Putamen (tissue), 1 donor: ENCODE measurements around the gene WNK4.

Experiments
- DNase-seq: peaks from one replicate; pipeline ENCODE4 v3.0.0-alpha.2; 2016; ENCODE audit warnings: low spot score

Gene WNK4

DNA sequence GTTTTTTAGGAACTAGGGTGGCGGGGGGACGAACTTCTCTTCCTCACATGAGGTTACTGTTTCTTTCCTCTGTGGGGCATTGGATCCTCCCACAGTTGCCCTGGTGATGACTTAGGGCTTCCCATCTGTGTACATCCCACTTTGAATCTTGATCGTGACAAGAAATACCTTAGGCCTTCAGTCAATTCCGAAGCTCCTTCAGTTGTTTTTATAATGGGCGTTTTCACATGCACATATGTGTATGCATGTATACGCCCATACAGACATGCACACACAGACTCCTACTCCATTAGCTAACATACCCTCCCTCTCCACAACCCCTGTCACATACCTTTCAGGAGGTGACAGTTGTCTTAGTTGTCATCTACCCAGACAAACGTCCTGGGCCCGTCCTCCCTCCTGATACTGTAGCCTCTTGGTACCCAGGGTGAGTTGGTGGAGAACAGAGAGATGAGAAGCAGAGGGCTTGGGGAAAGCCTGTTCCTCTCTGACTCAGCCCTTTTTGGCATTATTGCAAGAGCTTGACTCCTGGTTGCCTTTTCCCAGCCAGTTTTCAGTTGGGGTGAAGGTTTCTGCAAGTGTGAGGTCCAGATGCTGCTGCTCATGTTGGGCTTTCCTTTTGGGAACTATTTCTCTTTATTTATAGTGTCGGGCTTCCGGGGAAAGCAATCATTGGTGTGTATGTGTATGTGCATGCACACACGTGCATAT, 61.7 kb downstream of the WNK4 start:
- DNase-seq = no peak

DNA sequence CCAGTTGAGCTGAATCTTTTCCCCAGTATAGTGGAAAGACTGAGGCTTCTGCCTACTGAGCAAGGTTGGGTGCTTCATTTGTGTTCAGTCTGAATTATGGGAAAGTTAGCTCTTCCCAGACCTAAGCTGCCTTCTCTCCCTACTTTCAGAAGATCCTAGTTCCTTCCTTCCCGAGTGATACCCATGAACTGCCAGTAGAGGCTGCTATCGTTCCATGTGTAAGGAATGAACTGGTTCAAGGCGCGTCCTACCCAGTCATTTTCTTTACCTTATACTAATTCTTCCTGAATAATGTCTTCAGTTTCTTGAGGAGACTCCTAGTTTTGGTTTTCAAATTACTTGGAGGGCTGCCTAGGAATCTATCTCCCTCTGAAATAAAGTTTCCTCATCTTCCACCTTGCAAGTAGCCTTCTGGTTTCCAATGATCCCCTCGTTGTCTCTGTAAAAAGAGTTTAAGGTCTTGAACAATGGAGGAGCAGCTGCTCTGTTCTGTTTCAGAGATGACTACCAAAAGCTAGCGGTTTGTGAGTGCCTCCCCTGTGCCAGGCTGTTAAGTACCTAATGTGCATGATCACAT, 63.0 kb downstream of the WNK4 start:
- DNase-seq = peak; percentile 38

DNA sequence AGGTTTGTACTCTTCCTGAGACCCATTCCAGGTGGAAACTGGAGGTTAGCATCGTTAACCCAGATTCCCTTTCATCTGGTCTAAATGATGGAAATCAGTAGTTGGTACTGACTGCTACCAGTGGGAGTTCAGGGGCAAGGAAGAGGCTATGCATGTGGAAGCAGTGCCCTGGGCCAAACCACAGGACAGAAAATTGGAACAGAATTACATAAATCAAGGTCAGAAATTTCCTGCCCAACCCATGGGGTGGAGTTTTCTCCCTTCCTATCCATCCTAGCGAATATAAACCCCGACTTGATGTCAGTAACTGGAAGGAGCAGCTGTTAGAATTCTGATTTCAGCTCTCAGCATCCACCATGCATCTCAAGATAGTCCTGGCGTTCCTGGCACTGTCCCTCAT, 63.9 kb downstream of the WNK4 start, which contains the start of gene AOC2:
AOC2 (plus strand) TSS at position 310 of the 400 bp plus-strand sequence; CDS start at position 357, 47 bp downstream.
- no peak for DNase-seq

DNA sequence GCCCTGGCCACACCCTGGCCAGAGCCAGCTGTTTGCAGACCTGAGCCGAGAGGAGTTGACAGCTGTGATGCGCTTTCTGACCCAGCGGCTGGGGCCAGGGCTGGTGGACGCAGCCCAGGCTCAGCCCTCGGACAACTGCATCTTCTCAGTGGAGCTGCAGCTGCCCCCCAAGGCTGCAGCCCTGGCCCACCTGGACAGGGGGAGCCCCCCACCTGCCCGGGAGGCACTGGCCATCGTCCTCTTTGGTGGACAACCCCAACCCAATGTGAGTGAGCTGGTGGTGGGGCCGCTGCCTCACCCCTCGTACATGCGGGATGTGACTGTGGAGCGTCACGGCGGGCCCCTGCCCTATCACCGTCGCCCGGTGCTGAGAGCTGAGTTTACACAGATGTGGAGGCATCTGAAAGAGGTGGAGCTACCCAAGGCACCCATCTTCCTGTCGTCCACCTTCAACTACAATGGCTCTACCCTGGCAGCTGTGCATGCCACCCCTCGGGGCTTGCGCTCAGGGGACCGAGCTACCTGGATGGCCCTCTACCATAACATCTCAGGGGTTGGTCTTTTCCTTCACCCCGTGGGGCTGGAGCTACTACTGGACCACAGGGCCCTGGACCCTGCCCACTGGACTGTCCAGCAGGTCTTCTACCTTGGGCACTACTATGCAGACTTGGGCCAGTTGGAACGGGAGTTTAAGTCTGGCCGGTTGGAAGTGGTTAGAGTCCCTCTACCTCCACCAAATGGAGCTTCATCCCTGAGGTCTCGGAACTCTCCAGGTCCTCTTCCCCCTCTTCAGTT, 64.5 kb downstream of the WNK4 start:
- DNase-seq = no peak

DNA sequence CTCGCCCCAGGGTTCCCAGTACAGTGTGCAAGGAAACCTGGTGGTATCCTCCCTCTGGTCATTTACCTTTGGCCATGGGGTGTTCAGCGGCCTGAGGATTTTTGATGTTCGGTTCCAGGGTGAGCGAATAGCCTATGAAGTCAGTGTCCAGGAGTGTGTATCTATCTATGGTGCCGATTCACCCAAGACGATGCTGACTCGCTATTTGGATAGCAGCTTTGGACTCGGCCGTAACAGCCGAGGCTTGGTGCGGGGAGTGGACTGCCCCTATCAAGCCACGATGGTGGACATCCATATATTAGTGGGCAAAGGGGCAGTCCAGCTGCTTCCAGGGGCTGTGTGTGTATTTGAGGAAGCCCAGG, 65.1 kb downstream of the WNK4 start:
- DNase-seq = no peak

DNA sequence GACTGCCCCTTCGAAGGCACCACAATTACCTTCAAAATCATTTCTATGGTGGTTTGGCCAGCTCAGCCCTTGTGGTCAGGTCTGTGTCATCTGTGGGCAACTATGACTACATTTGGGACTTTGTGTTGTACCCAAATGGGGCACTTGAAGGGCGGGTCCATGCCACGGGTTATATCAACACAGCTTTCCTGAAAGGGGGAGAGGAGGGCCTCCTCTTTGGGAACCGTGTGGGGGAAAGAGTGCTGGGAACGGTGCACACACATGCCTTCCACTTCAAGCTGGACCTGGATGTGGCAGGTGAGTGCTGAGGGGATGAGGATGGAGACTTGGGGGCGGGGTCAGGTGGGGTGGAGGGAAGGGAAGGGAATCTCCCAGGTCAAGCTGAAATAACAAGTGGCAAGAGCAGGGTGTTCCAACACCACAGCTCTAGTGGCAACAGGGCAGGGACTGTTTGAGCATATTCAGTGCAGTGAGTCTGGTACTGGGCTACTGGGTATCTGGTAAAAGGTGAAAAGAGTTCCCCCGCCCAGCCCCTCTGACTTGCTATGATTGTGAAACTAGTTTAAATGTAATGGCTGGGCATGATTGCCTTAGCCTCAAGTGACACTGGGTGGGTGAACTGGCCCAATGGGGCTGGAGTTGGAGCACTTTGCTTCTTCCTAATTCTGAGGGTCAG, 65.6 kb downstream of the WNK4 start:
- DNase-seq = no peak
